SK-N-MC (cell line): ENCODE results near the gene SNX25.

ENCODE experiments used
- EZH2 ChIP-seq: fragments of 200-600 bp; sonication (generic); IDR thresholded peaks from one replicate; pipeline ENCODE4 v1.6.1; 2017; ENCODE audit warnings: antibody characterized with exemption
- FOXP2 ChIP-seq: optimal IDR thresholded peaks from 2 replicates; pipeline ENCODE3; 2011; ENCODE audit warnings: mild to moderate bottlenecking, moderate library complexity; ENCODE audit not compliant: insufficient read depth; ENCODE audit errors: extremely low read length, control extremely low read depth
- POLR2AphosphoS5 ChIP-seq: IDR thresholded peaks from 2 replicates; pipeline ENCODE4 v1.6.1; 2012; ENCODE audit warnings: mild to moderate bottlenecking, low read depth, low read length, borderline replicate concordance

DNA sequence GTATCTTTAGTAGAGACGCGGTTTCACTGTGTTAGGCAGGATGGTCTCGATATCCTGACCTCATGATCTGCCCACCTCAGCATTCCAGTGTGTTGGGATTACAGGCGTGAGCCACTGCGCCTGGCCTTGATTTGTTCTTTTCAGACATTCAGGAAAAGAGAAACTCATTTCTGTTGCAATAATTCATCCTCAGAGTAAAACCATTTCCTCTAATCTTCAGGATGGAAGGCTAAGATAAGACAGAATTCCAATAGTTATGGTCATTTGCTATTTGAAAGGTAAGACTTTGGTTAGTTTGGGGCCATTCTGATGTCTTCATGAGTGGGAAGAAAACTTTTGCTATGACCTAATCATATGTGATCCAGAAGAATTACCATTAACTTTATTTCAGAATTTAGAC lies 103.3 kb downstream of the SNX25 start:
- TF ChIP-seq POLR2AphosphoS5 = no peak
- no peak for TF ChIP-seq EZH2
- no peak for TF ChIP-seq FOXP2
